A549 treated with CORT108297 at 1 μM for 4 hours (cell line): Measurements from ENCODE around the gene CACYBP. TPM values are rescaled to one million over a fixed set of nuclear protein-coding genes. Genes with fewer than 3 reads are reported as not detected.

ENCODE experiments used
- total RNA-seq: library from RNA; stranded (reverse); fragments of 200-300 nt; extraction: Qiagen RNA extraction; gene quantifications from 5 replicates; pipeline ENCODE4 v1.2.3, GENCODE V29; 2022

The CACYBP gene
- 165 to 238 TPM (median 176 TPM) in 5 replicates for total RNA-seq

GRCh38 chr1:174999936-175000696 is at the start of gene CACYBP:
CACYBP (plus strand) TSS chr1:174999947; CDS start chr1:175000181, 234 bp downstream.

GRCh38 chr1:175023043-175023921 is 23.5 kb downstream of the CACYBP start, which contains the start of gene MRPS14:
MRPS14 (minus strand) TSS chr1:175023425; CDS start chr1:175023408, 17 bp downstream.

Other genes starting within 250 kb of the CACYBP start
- 20.6 to 28.1 TPM (median 26.3 TPM) in 5 replicates for gene MRPS14, start 23.5 kb downstream of the CACYBP start, total RNA-seq
- gene TNN, start 67.9 kb downstream of the CACYBP start, total RNA-seq, result not detected in 5 replicates
- gene KIAA0040, start 192.8 kb downstream of the CACYBP start, total RNA-seq, result 0.39 to 0.67 TPM (median 0.53 TPM) in 5 replicates